Measurements from ENCODE around the gene MCTP1. TPM values are rescaled to one million over a fixed set of nuclear protein-coding genes. Genes with fewer than 3 reads are reported as not detected.

The MCTP1 gene
- total and polyA plus RNA-seq, 2 of the 8 experiments (the other 6 are each of a cell fraction or from before 2014, with no cell fraction given) = 0.56 to 3.4 TPM

DNA sequence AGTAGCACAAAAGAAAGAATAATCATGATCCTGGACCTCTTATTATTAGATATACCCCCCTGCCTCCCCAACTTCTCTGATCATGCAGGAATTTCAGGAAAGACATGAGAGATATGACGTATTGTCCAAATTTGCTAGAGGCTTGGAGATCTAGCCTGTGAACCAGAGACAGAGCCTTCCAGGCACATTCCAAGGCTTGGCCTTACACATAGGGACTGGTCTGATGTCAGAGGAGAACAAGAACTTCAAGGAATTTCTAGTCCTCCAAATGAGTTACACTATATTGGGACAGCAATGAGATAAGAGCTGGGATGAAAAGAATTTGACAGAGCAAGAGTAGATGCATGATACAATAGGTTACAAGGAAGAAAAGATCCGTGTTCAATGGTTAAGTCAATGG is 67.0 kb downstream of the MCTP1 start (continued):
- TF ChIP-seq CHD7 (IDR thresholded peaks at IDR 0.05; ENCODE audit: insufficient replicate concordance, low read length) (no peak), RFX5 (IDR thresholded peaks at IDR 0.05; ENCODE audit: borderline replicate concordance, low read depth, low read length) (no peak), CBX8 (IDR thresholded peaks at IDR 0.05; ENCODE audit: borderline replicate concordance, low read depth, low read length) (no peak), NANOG (IDR thresholded peaks at IDR 0.05; ENCODE audit: insufficient read depth, low read depth, low read length, poor library complexity, severe bottlenecking) (no peak), CTBP2 (IDR thresholded peaks at IDR 0.05; ENCODE audit: borderline replicate concordance, insufficient read depth, insufficient read length, low read length) (no peak), USF2 (IDR thresholded peaks at IDR 0.05; ENCODE audit: low read length) (no peak), JUND (IDR thresholded peaks at IDR 0.05; ENCODE audit: low read length) (no peak), TBP (IDR thresholded peaks at IDR 0.05; ENCODE audit: low read depth, low read length) (no peak), SP1 (IDR thresholded peaks at IDR 0.05; ENCODE audit: low read depth, low read length) (no peak), SP2 (IDR thresholded peaks at IDR 0.05; ENCODE audit: low read length) (no peak)

Data from H1 (cell line).